GM21381 (cell line): ENCODE data around the gene CCP110.

Experiments used
- ATAC-seq: cut with Tn5 transposase; IDR thresholded peaks from one replicate; pipeline ENCODE4 v1.9.1; 2021; ENCODE audit warnings: mild to moderate bottlenecking, moderate library complexity; ENCODE audit not compliant: unreplicated experiment

CCP110 gene, protein sequence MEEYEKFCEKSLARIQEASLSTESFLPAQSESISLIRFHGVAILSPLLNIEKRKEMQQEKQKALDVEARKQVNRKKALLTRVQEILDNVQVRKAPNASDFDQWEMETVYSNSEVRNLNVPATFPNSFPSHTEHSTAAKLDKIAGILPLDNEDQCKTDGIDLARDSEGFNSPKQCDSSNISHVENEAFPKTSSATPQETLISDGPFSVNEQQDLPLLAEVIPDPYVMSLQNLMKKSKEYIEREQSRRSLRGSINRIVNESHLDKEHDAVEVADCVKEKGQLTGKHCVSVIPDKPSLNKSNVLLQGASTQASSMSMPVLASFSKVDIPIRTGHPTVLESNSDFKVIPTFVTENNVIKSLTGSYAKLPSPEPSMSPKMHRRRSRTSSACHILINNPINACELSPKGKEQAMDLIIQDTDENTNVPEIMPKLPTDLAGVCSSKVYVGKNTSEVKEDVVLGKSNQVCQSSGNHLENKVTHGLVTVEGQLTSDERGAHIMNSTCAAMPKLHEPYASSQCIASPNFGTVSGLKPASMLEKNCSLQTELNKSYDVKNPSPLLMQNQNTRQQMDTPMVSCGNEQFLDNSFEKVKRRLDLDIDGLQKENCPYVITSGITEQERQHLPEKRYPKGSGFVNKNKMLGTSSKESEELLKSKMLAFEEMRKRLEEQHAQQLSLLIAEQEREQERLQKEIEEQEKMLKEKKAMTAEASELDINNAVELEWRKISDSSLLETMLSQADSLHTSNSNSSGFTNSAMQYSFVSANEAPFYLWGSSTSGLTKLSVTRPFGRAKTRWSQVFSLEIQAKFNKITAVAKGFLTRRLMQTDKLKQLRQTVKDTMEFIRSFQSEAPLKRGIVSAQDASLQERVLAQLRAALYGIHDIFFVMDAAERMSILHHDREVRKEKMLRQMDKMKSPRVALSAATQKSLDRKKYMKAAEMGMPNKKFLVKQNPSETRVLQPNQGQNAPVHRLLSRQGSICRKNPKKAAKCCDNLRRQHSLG

DNA sequence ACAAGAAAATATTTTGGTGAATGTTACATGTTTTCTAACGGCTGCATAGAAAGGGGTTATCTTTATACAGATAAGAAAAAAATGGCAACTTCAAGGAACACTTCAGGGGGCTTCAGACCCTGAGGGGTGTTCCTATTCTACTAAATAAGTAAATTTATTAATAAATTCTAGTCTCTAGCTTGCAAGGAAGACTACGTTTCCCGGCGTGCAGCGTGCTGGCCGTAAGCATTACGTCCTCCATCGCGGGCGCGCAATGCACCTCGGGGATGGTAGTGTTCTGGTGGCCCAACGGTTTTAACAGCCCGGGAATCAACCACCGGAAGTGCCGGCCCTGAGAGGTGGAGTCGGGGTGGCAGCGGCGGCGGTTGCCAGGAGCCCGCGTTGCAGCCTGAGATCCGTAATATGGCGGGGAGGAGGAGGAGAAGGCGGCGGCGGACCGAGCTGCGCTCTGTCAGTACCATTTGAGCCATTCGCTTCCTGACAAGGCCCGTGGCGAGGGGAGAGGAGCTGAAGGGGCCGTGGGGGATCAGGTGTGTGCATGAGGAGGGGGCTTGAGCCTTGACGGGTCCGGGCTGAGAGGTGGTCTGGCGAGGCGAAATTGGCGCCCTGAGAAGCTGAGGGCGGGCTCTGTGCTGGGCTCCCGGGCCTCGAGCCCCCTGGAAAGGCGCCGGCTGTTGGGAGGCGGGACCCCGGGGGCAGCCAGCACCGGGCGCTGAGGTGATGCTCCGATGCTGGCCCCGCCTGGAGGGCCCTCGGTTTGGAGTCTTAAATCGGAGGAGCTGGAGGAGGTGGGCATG lies at the start of gene CCP110:
TSS of gene CCP110 (plus strand) at position 384 of the 797 bp plus-strand sequence. CDS start 3,940 bp downstream, outside the sequence.
- ATAC-seq = peak; percentile 74

DNA sequence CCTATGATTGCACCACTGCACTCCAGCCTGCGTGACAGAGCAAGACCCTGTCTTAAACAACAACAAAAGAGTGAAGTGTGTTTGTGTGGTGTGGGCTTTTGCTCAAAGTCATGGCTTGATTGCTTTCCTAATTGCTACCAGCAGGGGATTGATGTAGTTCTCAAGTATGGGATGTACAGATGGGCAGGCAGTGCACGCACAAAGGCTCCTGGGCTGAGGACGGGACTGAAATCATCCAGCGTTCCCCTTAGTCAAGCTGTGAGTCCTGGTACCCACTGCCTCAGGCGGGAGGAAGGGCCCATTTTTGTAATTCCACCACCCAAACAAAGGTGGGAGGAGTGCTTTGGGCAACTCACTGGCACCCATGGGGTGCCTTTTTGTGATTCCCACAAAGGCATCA lies 49.1 kb upstream of the CCP110 start:
- ATAC-seq = no peak

DNA sequence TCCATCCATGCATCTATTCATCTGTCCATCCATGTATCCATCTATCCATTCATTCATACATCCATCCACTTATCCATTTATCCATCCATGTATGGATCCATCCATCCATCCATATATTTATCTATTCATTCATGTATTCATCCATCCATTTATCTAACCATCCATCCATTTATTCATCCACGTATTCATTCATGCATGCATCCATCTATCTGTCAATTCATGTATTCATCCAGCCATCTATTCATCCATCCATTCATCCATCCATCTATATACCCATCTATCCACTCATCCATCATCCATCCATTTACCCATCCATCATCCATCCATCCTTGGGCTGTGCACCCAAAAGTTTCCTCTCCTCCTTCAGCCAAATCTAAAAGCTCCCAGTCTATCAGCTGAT lies 45.2 kb upstream of the CCP110 start:
- ATAC-seq = no peak

DNA sequence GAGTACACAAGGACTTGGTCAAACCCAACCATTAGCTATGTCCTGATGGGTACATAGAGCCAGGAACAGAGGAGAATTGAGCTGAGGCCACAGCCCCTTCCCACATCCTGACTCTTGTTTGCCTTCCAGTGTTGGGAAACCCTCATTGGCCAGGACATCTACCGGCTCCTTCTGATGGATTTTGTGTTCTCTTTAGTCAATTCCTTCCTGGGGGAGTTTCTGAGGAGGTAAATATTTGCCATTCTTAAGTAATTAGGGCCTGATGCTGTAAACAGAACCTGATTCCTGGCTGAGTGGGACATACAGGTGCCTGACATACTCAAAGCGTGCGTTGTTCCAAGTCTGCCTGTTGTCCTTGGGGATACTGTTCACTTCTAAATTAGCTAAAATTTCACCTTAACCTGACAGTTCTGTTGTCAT lies 44.4 kb upstream of the CCP110 start:
- no peak for ATAC-seq

DNA sequence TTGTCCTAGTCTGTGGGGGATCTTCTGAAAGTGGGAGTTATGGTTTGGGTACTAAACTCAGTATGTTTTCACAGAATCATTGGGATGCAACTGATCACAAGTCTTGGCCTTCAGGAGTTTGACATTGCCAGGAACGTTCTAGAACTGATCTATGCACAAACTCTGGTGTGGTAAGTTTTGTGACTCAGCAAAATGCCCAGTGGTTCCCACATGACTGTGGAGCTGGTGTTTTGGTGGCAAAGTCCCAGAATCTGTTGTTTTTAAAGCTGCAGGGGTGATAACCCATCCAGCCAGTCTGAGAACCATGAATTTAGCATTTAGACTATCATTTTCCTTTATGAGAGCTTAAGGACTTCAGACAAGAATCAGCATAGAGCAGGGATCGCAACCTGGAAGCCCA lies 42.4 kb upstream of the CCP110 start:
- ATAC-seq = no peak

DNA sequence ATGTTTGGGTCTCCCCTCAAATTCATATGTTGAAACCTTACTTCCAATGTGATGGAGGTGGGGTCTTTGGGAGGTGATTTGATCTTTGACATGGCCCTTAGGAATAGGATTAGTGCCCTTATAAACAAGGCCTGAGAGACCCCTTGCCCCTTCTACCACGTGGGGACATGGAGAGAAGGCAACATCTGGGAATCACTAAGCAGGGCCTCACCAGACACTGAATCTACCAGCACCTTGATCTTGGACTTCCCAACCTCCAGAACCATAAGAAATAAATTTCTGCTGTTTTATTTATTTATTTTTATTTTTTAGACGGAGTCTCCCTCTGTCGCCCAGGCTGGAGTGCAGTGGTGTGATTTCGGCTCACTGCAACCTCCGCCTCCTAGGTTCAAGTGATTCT lies 42.0 kb upstream of the CCP110 start:
- ATAC-seq = no peak

DNA sequence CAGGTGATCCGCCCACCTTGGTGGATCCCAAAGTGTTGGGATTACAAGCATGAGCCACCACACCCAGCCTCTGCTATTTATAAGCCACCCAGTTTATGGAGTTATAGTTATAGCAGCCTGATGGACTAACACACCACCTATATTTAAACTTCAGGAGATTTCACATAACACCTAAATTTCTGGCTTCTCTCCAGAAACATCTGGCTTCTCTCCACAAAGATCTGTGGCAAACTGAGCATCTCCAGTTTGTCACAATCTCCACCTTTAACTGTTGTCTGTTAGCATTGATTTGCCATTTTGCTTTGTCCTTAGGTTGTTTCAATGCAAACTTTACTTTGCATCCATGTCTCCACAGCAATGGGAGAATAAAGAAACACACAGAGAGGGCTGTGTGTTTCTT lies 41.5 kb upstream of the CCP110 start:
- ATAC-seq = no peak

DNA sequence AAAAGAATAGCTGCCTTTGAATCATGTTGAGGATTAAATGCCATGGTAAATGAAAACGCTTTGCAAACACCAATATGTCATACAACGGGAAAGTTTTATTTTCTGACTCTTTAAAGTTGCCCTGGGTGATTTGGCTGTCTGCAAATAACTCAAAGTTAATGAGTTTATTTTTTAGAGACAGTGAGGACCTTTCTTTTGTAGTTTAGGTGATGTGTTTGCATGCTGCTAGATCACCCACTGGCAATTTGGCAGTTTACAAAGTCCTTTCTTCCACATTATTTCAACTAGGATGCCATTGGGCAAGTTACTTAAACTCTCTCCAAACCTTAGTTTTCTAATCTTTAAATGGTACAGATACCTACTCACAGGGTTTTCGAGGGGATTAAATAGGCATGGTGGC lies 39.6 kb upstream of the CCP110 start:
- ATAC-seq = no peak

DNA sequence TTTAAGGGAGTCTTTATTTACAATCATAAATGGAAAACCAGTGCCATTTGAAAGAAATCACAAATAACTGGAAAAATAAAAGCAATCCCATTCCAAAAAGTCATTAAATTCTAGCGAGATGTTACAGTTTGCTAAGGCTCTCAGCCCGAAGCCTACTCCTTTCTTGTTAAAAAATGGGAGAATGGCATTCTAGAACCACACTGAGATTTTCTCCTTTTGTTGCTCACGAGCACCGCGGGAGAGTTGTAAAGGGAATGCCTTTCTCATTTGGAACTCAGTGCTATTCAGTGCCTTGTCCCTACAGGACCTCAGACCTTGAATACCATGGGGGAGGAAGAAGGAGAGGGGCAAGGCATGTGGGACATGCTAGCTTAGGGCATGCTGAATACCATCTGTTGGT lies 38.1 kb upstream of the CCP110 start:
- ATAC-seq = no peak

DNA sequence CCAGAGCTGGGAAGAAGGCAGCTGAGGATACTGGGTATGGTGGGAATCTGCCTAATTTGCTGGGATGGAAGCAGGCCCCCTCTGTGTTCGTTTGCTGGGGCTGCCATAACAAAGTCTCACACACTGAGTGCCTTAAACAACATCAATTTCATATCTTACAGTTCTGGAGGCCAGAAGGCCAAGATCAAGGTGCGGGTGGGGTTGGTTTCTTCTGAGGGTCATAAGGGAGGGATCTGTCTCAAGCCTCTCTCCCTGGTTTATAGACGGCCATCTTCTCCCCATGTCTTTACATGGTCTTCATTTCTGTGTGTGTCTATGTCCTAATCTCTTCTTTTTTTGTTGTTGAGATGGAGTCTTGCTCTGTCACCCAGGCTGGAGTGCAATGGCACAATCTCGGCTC lies 37.7 kb upstream of the CCP110 start:
- ATAC-seq = no peak

DNA sequence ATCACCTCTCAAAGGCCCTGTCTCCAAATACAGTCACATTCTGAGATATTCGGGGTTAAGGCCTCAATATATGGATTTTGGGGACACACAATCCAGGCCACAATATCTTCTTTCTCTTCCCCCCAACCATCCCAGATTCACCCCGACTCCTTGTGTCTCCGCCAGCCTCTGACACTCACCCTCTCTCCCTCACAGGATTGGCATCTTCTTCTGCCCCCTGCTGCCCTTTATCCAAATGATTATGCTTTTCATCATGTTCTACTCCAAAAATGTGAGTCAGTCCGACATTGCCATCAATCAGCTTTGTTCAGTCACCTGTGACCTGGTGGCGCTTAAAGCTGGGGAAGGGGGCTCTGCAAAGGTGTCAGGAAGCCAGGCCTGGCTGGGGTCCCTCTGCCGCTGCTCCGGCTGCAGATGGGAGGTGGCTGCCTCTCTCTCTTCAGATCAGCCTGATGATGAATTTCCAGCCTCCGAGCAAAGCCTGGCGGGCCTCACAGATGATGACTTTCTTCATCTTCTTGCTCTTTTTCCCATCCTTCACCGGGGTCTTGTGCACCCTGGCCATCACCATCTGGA lies 36.9 kb upstream of the CCP110 start:
- no peak for ATAC-seq

DNA sequence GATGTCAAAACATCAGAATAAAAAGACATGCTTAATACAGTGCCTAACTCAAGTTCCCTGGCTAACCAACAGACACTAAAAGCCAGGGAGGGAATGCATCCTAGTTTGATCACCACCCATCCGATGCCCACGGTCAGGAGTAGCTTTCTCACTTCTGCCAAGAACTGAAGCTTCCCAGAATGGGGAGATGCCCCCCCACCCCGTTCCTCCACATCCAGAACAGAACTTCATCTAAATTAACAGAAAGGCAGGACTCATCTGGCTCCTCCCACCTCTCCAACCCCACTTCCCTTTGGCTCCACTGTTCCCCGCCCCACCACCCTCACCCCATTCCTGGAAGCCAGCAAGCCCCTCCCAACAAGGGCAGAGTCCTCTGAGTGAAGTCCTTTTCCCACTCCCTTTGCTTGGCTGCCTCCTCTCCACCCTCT lies 35.5 kb upstream of the CCP110 start:
- no peak for ATAC-seq

DNA sequence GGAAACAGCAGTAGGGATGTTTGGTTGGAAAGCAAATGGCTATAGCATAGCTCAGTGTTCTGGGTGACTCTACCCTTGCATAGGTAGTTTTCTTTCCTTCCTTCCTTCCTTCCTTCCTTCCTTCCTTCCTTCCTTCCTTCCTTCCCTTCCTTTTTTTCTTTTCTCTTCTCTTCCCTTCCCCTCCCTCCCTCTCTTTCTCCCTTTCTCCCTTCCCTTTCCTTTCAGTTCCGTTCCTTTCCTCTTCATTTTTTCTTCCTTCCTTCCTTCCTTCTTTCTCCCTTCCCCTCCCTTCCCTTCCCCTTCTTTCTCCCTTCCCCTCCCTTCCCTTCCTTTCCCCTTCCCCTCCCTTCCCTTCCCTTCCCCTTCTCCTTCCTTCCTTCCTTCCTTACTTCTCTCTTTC lies 33.1 kb upstream of the CCP110 start:
- ATAC-seq = no peak

DNA sequence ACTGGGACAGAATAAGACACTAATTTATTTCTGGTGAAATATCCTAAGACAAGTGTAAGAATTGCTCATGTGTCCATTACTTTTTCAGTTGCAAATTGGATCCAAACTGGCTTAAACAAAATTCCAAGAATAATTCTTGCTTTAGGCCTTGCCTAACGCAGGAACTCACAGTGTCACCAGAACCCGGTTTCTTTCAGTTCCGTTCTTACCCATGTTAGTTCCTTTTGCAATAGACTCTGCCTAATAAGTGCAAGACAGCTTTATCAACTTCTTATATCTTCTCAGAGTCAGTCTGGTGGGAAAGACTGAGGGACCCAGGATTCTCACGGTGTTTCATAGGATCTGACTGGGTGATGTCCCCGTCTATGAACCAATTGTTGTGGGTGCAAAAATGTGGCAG lies 26.6 kb upstream of the CCP110 start:
- no peak for ATAC-seq

DNA sequence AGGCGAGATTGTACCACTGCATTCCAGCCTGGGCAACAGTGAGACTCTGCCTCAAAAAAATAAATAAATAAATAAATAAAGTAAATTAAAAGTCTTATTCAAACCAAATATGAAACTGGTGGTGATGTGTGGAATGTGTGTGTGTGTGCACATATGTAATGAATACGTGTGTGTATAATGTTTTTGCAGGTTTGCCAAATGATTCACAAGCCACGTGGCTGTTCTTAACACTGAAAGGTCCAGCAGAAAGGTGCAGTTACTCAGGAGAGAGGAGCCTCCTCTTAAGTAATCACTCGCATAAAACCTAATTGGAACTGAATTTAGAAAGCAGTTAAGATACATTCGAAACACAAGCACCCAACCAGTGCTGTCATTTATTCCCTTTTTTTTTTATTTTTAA lies 24.7 kb upstream of the CCP110 start:
- ATAC-seq = no peak

DNA sequence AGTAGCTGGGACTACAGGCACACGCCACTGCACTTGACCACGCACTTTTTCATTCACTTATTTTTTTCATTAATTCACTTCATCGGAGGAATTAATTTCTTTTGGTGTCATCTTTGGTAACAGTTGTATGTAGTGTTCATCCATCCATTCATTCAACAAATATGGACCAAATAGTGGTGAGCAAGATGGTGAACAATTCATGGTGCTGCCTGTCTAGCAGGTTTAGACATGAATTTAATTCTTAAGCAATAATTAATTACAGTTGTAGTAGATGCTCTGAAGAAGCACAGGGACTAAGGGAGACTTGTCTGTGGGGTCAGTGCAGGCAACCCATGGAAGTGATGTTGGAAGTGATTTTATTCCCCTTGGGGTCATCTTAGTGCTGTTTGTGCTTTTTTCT lies 24.3 kb upstream of the CCP110 start:
- no peak for ATAC-seq

DNA sequence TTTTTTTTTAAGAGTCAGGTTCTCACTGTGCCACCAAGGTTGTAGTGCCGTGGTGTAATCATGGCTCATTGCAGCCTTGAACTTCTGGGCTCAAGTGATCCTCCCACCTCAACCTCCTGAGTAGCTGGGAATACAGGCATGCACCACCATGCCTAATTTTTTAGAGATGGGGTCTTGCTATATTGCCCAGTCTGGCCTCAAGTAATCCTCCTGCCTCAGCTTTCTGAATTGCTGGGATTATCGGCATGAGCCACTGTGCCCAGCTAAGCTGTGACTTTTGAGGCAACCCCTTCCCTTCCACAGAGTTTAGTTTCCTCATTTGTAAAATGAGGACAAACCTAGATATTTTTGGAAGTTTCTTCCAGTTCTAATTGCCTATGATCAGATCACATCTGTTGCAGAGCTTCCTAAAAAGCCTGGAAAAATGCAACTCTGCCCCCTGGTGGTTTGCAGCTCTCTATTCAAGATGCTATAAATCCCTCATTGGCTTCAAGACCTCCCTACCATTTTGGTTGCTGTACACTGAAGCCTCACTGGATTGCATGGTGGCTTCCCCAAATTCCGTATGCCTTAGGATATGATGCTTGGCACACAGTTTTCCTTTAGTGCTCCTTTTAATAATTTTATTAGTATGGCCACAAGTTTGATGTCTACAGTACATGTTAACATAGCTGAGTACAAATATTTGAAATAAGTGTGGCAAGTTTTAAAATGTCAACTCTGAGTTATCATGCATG lies 21.2 kb upstream of the CCP110 start:
- ATAC-seq = no peak

DNA sequence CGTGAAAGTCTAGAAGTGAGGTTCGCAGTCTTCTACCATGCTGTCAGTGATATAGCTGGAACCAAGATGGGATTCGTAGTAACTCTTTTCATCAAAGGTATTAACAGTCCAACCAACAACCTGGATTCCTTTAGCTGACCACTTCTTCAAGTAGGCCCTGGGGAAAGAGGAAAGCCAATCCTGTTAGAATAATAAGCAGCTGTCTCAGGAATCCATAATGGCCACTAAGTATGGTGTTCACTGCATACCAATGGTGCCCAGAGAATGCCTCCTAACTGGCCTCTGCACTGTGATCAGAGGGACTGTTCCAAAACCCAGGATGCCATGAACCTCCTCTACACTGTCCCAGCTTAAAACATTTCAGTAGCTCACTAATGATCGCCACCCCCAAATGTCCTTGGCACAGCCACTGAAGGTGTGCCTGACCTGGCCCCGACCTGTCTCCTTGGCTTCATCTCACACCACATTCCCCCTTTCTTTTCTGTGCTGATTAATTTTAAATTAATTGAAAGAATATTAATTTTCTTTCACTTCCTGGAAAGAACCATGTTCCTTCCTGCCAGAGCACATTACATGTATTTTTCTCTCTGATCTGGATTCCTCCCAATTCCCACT lies 20.2 kb upstream of the CCP110 start:
- no peak for ATAC-seq

DNA sequence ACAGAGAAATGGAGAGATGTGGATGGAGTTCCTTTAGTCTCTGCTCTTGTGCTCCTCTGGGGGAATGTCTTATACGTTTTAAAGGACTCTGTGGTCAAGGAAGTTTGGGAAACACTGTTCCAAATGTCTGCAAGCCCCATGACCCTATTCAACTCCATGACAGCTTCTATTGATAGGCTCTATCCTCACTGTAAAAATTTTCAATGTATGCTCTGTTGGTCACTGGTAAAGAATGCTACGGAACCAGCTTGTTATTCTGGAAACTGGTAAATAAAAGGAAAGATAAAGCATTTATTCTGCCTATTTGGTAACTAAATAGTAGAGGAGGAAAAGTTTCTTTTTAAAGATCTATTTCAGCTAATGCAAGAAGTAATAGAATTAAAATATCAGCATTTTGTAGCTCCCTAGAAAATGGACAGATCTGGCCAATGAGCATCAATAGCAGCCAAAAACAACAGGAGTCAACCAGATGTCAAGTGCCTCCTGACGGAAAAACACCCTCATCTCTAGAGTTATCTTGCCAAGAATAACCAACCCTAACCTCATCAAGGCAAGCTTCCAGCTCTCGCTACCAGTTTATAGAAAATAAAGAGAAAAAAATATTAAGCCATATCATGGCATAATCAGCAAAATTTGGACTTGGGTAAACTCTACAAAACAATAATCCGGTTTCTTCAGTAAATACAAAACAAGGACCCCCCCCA lies 18.0 kb upstream of the CCP110 start:
- no peak for ATAC-seq
